HG02938 (cell line): ENCODE data around the gene CALU.
A peak's percentile ranks its signal among the peaks of the same experiment; 100 is the strongest.

Experiments
- ATAC-seq: cut with Tn5 transposase; IDR thresholded peaks from one replicate; pipeline ENCODE4 v1.9.1; 2021; ENCODE audit warnings: mild to moderate bottlenecking, moderate library complexity; ENCODE audit not compliant: unreplicated experiment

Gene CALU

DNA sequence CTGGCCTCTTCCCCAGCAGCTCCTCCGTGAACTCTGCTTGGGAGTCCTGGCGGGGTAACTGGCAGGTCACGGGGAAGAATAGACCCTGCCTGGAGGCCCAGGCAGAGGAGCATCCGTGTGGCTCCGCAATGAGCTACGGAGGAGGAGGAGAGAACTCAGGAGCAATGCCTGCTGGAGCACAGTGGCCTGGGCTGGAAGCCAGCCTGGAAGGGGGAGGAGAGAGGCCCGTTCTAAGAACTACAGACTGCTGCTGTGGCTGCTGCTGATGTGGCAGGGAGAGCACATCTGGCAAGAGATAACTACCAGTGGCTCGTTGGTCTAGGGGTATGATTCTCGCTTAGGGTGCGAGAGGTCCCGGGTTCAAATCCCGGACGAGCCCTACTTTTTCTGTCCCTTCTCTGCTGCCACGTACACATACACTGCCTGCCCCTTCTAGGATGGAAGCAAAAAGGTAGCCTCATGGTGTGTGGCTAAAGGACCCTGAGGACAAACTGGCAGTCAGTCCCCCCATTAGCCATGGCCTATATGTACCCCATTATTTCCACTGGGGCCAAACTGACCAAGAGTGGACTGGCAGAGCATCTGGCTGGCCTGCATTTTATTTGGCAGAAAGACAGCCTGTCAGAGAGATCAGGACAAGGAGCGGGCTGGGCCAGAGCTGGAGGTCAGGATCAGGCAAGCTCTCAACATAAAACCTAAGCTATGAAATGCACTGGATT, 44.1 kb downstream of the CALU start:
- ATAC-seq: no peak

DNA sequence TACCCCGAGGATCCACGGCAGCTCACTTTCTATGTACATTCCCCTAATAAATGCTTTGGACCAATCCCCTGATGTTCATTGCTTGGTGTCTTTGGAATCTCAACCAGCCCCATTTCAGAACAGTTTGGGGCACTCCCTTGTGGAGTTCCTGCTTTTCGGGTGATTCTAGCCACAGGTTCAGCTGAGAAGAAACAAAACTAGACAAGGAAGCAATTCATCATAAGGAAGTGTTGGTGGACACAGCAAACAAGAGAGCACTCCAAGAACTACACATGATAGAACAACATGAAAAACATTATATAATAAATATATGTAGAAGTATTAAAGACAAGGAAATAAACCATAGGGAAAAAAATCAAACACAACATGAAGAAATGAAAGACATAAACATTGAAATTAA, 46.6 kb downstream of the CALU start:
- ATAC-seq: no peak

DNA sequence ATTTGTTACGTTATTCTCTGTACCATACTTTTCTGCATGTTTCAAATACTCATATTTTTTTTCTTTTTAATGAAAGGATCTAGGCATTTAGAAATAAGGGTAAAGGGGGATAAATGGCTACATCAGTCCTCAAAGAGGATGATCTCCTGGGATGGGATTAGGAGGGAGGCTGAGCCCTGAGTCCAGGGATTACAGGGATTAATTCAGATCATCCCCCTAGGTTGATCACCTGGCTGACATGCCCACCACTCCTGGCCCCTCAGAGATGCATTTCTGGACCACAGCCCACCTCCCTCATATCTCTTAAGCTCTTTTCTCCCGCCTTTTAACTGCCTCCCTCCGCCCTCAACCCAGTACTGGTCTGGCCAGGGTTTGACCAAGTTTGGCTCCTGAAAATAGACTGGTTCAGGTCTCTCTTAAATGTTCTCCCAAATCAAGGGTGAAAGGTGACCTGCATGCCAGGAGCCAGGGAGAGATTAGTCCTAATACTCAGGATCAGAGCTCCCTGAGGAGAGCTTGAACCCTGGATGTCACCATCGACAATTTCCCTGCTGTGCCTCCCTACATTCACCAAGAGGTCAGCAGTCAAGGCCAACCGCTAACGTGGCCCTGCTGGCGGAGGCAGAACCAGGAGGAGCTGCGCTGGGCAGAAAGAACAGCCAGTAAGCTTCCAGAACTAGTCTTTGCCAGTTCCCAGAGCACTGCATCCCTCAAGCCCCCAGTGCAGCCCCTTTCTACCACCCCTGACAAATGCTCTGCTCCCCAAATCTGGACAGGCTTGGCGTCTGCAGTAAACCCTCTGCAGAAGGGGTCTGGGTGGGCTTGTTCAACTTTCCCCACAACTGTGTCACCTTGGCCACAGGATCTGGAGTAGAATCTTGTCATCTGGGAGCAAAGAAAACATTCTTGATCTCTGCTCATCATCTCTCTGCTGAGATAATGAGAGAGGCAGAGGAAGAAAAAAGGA, 49.6 kb downstream of the CALU start:
- no peak for ATAC-seq

DNA sequence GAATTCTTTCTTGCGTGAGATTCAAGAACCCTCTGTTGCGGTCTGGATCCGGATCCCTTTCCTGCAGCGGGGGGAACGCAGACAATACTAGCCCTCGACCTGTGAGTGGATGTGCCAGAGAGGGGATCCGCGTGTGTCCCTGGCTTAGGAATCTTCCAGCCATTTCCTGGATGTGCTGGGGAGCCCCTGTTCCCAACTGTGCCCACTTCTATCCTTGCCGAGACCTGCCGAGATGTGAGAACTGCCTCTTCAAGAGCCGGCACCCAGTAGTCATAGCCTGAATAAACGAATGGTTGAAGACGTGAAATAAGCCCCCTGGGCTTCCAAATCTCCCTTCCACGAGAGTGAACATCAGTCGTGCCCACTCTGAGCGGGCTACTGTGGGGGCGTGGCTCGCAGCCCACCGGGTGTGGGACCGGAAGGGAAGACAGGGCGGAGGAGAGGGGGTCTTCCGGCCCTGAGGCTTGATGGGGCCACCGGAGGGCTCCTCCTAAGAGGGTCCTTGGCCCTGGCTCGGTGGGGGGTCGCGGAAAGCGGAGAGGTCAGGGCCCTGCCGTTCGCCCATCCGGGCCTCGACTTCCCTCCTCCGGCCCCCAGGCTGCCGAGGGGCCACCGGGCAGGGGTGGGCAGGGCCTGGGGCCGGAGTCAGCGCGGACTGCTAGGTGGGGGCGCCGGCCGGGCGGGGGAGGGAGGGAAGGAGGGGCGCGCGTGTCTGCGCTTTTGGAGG, 51.3 kb downstream of the CALU start:
- ATAC-seq: no peak

DNA sequence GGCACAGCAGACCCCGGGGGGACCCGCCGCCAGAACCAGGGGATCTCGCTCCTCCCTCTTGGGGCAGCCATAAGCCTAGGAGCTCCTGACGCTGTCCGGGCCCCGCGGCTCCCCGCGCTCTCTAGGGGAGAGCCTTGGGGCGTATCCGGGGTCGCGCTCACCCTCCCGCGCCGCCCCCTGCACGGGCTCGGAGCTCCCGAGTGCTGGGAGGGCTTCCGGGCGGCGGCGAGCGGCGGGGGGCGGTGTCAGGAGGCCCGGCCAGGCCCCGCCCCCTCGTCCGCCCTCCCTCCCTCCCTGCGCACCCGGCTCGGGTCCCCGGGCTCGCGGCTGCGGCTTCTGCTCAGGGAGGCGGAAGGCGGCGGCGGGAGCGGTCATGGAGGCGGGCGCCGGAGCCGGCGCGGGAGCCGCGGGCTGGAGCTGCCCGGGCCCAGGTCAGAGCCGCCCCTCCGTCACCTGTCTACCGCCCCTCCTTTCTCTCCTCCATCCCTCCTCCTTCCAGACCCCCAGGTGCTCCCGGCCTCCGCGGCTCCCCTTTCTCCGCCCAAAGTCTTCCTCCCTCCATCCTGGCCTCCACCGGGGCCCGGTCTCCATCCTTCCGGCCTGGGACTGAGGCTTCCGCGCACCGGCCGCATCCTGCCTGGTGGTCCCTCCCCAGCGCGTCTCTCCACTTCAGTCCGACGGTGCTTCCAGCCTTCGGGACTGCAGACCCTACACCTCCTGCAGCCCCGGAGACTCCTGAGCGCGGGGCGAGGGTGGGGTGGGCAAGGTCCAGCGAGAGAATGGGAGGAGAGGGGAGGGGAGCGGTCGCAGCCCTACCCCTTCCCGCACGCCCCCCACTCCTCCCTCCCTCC, 52.2 kb downstream of the CALU start, which contains the start of gene CCDC136:
CCDC136 (plus strand) TSS at position 848 of the 851 bp plus-strand sequence. CDS start 444 bp downstream, outside the sequence.
- peak; percentile 66 for ATAC-seq

DNA sequence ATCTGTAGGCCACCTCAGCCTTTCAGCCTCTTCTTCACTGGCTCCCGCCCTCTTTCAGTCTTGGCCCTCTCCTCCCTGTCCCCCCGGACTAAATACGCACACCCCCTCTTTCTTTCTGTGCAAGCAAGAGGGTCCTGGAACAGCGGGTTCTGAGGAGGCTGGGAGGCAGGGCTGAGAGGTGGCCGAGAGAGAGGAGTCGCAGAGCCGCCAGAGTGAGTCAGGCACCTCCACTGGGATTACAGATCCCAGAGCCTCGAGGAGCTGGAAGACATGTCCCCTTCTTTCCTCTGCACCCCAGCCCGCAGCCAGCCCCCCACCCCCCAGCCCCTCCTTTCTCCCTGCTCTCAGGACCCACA, 52.8 kb downstream of the CALU start:
- ATAC-seq: no peak

DNA sequence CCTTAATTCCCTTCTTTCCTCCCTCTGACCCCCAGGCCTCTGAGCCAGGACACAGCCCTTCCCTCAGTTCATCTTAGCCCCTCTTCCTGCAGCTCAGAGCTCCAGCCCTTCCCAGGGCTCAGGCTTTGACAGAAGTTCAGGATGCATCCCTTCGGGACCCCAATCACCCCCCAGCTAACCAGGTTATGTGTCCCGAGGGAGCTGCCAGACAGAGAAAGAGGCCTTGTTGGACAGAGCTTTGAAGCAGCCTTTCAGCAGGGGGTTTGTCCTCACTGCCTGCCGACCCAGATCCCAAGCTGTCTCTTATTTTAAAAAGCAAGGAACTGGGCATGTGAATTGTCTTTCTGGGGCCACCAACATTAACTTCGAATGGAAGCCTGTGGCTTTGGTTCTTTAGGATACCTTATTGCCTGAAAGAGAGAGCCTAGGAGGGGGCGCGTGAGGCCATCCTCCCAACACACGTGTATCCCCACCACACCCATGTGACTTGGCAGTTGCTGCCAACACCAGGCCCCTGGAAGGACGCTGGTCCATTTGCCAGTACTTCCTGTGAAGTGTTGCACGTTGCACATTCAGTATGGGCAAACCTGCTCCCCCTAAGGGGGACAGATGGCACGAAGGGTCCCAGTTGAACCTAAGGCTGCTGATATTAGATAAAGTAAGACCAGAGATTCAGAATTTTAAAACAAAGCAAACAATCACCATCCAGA, 53.5 kb downstream of the CALU start:
- no peak for ATAC-seq

DNA sequence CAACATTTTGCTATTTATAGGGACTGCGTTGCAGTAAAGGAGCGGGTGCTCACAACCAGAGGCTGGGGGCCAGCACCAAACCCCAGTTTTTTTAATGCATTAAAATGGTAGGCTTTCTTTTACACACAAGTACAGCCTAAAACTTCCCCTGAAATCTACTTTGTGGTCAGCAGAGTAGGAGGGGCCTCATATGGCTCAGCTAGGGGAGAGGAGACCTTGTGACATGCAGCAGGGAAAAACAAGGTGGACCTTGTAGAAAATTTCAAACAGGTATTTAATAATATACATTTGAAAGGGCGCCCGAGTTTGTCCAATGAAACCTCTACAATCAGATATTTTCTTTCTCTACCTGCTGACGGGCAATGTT, 54.0 kb downstream of the CALU start:
- no peak for ATAC-seq

DNA sequence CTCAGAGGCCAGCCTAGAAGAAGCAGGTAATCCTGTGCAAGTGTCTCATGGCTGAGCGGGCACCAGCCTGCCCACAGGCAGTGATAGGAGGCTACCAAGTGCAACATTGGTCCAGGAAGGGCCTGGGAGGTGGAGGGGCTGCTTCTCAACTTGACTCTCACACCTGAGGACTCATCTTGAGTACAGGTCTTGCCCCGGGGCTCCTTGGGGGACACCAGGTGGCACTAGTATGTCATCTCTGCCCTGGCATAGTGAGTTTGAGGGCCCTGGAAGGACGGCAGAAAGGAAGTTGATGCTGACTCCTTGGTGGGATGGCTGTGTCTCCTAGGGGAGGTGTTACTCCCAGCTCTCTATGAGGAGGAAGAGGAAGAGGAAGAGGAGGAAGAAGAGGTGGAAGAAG, 54.9 kb downstream of the CALU start:
- no peak for ATAC-seq

DNA sequence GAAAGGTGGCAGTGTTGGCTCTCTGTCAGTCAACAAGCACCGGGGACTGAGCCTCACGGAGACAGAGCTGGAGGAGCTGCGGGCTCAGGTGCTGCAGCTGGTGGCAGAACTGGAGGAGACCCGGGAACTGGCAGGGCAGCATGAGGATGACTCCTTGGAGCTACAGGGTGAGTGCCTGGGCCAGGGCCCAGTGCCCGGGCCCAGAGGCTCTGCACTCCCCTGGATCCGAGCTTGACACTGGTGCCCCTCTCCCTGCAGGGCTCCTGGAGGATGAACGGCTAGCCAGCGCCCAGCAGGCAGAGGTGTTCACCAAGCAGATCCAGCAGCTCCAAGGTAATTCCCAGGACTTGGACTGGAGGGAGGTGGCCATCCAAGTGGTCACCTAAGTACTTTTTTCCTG, 55.3 kb downstream of the CALU start:
- no peak for ATAC-seq

DNA sequence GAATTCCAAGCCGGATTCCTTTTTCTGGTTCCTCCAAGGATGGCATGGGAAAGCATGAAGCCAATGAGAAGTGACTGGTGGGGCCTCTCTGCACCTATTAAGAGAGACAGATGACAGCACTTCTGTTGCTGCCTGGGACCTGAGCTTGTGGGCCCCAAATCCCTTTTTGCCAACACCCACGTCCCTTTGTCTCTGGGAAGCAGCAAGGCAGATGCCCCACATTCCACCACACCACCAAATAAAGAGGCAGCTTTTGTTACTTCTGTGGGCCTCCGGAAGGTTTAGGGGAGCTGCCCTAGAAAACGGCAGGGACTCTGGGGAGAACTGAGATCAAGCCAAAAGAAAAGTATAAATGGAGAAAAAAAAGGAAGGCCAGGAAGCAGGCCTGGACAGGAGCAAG, 56.0 kb downstream of the CALU start:
- no peak for ATAC-seq

DNA sequence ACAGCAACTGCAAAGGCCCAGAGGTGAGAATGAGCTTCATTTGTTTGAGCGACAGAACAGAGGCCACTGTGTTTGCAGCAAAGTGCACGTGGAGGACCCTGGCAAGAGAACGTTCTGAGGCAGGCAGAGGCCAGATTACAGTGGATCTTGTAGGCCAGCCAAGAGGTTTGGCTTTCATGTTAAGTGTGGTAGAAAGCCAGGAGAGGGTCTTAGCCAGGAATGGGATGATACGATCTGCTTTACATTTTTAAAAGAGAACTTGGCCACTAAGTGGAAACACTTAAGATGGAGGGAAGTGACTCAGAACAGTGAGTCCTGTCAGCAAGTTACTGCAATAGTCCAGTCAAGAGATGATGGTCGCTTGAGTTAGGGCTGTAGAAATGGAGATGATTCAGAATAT, 57.2 kb downstream of the CALU start:
- no peak for ATAC-seq

DNA sequence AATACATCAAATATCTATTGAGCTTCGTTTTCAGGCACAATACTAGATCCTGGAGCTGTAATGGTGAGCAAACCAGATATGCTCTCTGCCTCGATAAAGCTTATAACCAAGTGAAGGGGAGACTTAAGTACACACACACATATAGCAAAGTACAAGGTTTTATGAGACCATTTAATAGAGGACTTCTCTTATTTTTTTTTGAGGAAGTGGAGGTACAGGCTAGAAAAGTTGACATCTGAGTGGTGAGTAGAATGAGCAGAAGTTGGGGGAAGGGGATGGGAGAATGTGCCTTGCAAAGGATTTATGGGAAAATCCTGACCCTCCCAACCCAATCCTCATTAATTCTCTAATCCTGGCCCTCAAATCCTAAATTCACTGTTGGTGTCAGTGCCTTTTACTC, 60.3 kb downstream of the CALU start:
- ATAC-seq: no peak

DNA sequence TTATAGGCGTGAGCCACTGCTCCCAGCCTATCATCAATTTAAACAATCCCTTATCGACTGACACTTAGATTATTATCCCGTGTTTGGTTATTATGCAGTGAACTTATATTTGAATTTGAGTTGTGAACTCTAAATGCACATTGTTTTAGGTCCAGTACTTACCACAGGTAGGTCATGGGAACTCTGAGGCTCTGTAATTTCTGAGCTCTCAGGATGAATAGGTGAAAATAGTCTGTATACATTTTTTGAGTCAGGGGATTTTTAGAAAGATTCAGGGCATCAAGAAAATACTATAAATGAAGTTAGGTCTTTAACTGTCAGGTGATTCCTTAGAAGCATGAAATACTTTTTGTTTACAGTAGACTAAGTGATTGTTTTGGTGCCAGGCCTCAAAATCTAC, 61.4 kb downstream of the CALU start:
- no peak for ATAC-seq

DNA sequence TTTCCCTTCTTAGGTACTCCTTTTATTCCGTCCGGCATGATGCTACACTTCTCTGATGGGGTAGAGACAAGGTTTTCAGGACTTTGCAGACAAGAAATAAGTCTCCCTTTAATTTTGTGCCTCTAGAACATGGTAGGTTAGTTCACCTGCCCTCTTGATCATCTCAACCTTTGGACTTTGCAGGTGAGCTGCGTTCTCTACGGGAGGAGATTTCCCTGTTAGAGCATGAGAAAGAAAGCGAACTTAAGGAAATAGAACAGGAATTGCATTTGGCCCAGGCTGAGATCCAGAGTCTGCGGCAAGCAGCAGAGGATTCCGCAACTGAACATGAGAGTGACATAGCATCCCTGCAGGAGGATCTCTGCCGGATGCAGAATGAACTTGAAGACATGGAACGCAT, 61.8 kb downstream of the CALU start:
- no peak for ATAC-seq

DNA sequence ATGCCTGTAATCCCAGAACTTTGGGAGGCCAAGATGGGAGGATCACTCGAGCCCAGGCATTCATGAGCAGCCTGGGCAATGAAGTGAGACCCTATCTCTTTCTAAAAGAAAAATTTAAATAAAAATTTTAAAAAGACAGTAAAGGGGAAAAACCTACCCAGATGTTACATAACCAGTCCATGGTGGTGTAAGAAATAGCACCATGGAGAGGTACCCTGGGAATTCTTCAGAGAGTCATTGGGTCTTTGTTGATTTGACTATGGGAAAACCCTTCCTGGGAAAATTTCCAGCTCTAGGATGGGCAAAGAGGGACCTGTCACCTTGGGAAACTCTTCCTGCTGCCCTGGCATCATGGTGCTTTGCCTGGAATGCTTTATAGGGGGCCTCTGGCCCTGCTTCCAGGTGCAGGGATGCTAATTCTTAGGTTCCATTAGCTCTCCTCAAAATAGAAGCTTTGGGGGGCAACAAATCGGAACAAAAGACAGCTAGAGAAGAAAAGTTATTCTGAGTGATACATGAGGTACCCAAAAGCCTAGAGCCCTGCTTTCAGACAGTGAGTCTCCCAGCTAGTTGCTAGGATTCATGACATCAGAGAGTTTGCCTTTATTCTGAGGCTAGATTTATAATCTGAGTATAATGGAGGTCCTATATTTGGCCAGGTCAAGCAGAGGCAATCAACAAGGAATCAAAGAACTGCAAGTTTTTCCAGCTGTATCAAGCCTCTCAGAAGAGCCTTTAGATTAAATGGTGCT, 62.7 kb downstream of the CALU start:
- no peak for ATAC-seq

DNA sequence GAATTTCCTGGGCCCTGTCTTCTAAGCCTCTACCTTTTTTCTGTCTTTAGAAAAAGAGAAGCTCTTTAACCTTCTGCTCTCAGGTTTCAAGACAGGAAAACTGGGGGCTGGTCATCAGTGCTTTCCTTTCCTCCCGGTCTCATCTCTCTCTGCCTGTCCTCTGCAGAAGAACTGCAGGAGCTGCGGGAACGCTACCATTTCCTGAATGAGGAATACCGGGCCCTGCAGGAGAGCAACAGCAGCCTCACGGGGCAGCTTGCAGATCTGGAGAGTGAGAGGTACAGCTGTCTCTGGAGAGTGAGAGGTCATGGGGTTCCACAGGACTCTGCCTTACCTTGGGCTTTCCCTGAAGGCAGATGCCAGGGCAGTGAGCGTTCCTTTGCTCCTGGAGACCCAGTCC, 65.3 kb downstream of the CALU start:
- ATAC-seq: no peak

DNA sequence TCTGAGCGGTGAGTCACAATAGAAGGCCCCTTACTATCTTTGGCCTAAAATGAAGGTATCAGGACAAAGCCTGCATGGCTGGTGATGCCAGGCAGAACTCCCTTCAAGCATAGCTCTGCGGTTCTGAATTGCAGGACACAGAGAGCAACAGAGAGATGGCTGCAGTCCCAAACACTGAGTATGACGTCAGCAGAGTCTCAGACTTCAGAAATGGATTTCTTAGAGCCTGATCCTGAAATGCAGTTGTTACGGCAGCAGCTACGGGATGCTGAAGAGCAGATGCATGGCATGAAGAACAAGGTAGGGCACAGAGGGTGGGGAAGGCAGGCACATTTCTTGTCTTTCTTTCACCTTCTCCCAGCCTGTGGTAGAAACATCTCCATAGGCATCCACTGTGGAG, 66.1 kb downstream of the CALU start:
- ATAC-seq: no peak

DNA sequence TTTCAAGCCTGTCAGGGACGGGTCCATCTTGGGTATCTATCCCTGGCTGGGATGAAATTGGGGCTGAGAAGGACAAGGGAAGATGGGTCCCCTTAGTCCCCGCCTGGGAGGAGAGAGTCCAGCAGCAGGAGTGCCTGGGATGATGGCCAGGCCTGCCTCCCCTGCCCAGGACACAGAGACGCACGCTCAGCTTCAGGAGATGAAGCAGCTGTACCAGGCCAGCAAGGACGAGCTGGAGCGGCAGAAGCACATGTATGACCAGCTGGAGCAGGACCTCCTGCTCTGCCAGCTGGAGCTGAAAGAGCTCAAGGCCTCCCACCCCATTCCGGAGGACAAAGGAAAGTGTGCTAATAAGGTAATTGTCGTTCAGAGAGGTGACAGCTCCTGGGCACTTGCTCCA, 68.0 kb downstream of the CALU start:
- ATAC-seq: no peak
